ENCODE data around the gene CUL9.

CUL9 gene

GRCh38 chr6:43221046-43221972 is 39.3 kb downstream of the CUL9 start:
- H3K4me1 ChIP-seq (ENCODE audit: control insufficient read depth, insufficient read depth, low read length): no peaks in the 10 kb centered on the region
- DNase-seq (ENCODE audit: low read depth): no peak
- H3K9me3 ChIP-seq (ENCODE audit: control insufficient read depth, low read length): no peaks in the 10 kb centered on the region
- no peak overlapping the region for H3K4me3 ChIP-seq (ENCODE audit: low read length)
- no peak overlapping the region for H3K9ac ChIP-seq (ENCODE audit: low read length)
- peaks cover 36% of the 10 kb centered on the region for H3K36me3 ChIP-seq (ENCODE audit: control insufficient read depth, insufficient read depth, low read length, severe bottlenecking)
- H3K27me3 ChIP-seq (replicated peaks; ENCODE audit: control insufficient read depth, insufficient read depth, low read length): no peaks in the 10 kb centered on the region

- no peaks in the 10 kb centered on the region for H3K27me3 ChIP-seq (replicated peaks; ENCODE audit: control insufficient read depth, insufficient read depth, low read length)
- no peaks in the 10 kb centered on the region for H3K4me1 ChIP-seq (ENCODE audit: control insufficient read depth, insufficient read depth, low read length)
- H3K36me3 ChIP-seq (ENCODE audit: control insufficient read depth, insufficient read depth, low read length, severe bottlenecking): peaks cover 25% of the 10 kb centered on the region
- no peak for DNase-seq (ENCODE audit: low read depth)
- H3K4me3 ChIP-seq (ENCODE audit: low read length): no peak overlapping the region
- no peak overlapping the region for H3K9ac ChIP-seq (ENCODE audit: low read length)
- H3K9me3 ChIP-seq (ENCODE audit: control insufficient read depth, low read length): no peaks in the 10 kb centered on the region
Observed at GRCh38 chr6:43222418-43223059, 40.5 kb downstream of the CUL9 start.

- no peaks in the 10 kb centered on the region for H3K9me3 ChIP-seq (ENCODE audit: control insufficient read depth, low read length)
- H3K36me3 ChIP-seq (ENCODE audit: control insufficient read depth, insufficient read depth, low read length, severe bottlenecking): peaks cover 25% of the 10 kb centered on the region
- no peaks in the 10 kb centered on the region for H3K4me1 ChIP-seq (ENCODE audit: control insufficient read depth, insufficient read depth, low read length)
- H3K4me3 ChIP-seq (ENCODE audit: low read length): no peak overlapping the region
- no peak for DNase-seq (ENCODE audit: low read depth)
- H3K27me3 ChIP-seq (replicated peaks; ENCODE audit: control insufficient read depth, insufficient read depth, low read length): no peaks in the 10 kb centered on the region
- H3K9ac ChIP-seq (ENCODE audit: low read length): no peak overlapping the region
Observed at GRCh38 chr6:43223175-43223574, 41.2 kb downstream of the CUL9 start.

GRCh38 chr6:43226192-43226851 is 44.3 kb downstream of the CUL9 start:
- Histone ChIP-seq H3K9ac (ENCODE audit: low read length) (no peak overlapping the region), H3K27me3 (replicated peaks; ENCODE audit: control insufficient read depth, insufficient read depth, low read length) (peaks cover 5% of the 10 kb centered on the region), H3K36me3 (ENCODE audit: control insufficient read depth, insufficient read depth, low read length, severe bottlenecking) (peaks cover 25% of the 10 kb centered on the region), H3K4me1 (ENCODE audit: control insufficient read depth, insufficient read depth, low read length) (no peaks in the 10 kb centered on the region), H3K4me3 (ENCODE audit: low read length) (no peak overlapping the region), H3K9me3 (ENCODE audit: control insufficient read depth, low read length) (no peaks in the 10 kb centered on the region)
- DNase-seq (ENCODE audit: low read depth): no peak

GRCh38 chr6:43228951-43229802 is 47.2 kb downstream of the CUL9 start, which contains the start of gene DNPH1:
Gene DNPH1 (minus strand): TSS chr6:43229481. CDS start chr6:43229456, 25 bp downstream.
- Histone ChIP-seq H3K36me3 (ENCODE audit: control insufficient read depth, insufficient read depth, low read length, severe bottlenecking) (peaks cover 9% of the 10 kb centered on the region), H3K4me3 (ENCODE audit: low read length) (peak within 1 kb of the TSS; percentile 84), H3K9me3 (ENCODE audit: control insufficient read depth, low read length) (no peaks in the 10 kb centered on the region), H3K27me3 (replicated peaks; ENCODE audit: control insufficient read depth, insufficient read depth, low read length) (peaks cover 23% of the 10 kb centered on the region), H3K9ac (ENCODE audit: low read length) (peak within 1 kb of the TSS; percentile 86), H3K4me1 (ENCODE audit: control insufficient read depth, insufficient read depth, low read length) (no peaks in the 10 kb centered on the region)
- peak; percentile 88 for DNase-seq (ENCODE audit: low read depth)

- no peaks in the 10 kb centered on the region for H3K9me3 ChIP-seq (ENCODE audit: control insufficient read depth, low read length)
- H3K9ac ChIP-seq (ENCODE audit: low read length): peak overlapping the region; percentile 86
Observed at GRCh38 chr6:43229803-43230620, 48.0 kb downstream of the CUL9 start.

GRCh38 chr6:43231053-43231452 is 49.1 kb downstream of the CUL9 start:
- peaks cover 23% of the 10 kb centered on the region for H3K27me3 ChIP-seq (replicated peaks; ENCODE audit: control insufficient read depth, insufficient read depth, low read length)
- H3K36me3 ChIP-seq (ENCODE audit: control insufficient read depth, insufficient read depth, low read length, severe bottlenecking): peaks cover 4% of the 10 kb centered on the region
- no peaks in the 10 kb centered on the region for H3K4me1 ChIP-seq (ENCODE audit: control insufficient read depth, insufficient read depth, low read length)
- no peak overlapping the region for H3K9ac ChIP-seq (ENCODE audit: low read length)
- no peaks in the 10 kb centered on the region for H3K9me3 ChIP-seq (ENCODE audit: control insufficient read depth, low read length)
- H3K4me3 ChIP-seq (ENCODE audit: low read length): no peak overlapping the region
- no peak for DNase-seq (ENCODE audit: low read depth)

More at GRCh38 chr6:43229803-43230620, 48.0 kb downstream of the CUL9 start:
- Histone ChIP-seq H3K4me3 (ENCODE audit: low read length) (peak overlapping the region; percentile 84), H3K36me3 (ENCODE audit: control insufficient read depth, insufficient read depth, low read length, severe bottlenecking) (peaks cover 5% of the 10 kb centered on the region), H3K27me3 (replicated peaks; ENCODE audit: control insufficient read depth, insufficient read depth, low read length) (peaks cover 23% of the 10 kb centered on the region), H3K4me1 (ENCODE audit: control insufficient read depth, insufficient read depth, low read length) (no peaks in the 10 kb centered on the region)
- no peak for DNase-seq (ENCODE audit: low read depth)

- no peaks in the 10 kb centered on the region for H3K4me1 ChIP-seq (ENCODE audit: control insufficient read depth, insufficient read depth, low read length)
- H3K9ac ChIP-seq (ENCODE audit: low read length): no peak overlapping the region
- H3K4me3 ChIP-seq (ENCODE audit: low read length): no peak overlapping the region
- peaks cover 23% of the 10 kb centered on the region for H3K27me3 ChIP-seq (replicated peaks; ENCODE audit: control insufficient read depth, insufficient read depth, low read length)
- H3K9me3 ChIP-seq (ENCODE audit: control insufficient read depth, low read length): no peaks in the 10 kb centered on the region
- no peaks in the 10 kb centered on the region for H3K36me3 ChIP-seq (ENCODE audit: control insufficient read depth, insufficient read depth, low read length, severe bottlenecking)
- DNase-seq (ENCODE audit: low read depth): no peak
Observed at GRCh38 chr6:43231735-43232450, 49.9 kb downstream of the CUL9 start.

- Histone ChIP-seq H3K4me1 (ENCODE audit: control insufficient read depth, insufficient read depth, low read length) (no peaks in the 10 kb centered on the region), H3K9ac (ENCODE audit: low read length) (no peak overlapping the region), H3K27me3 (replicated peaks; ENCODE audit: control insufficient read depth, insufficient read depth, low read length) (peaks cover 44% of the 10 kb centered on the region), H3K9me3 (ENCODE audit: control insufficient read depth, low read length) (peaks cover 21% of the 10 kb centered on the region), H3K4me3 (ENCODE audit: low read length) (no peak overlapping the region), H3K36me3 (ENCODE audit: control insufficient read depth, insufficient read depth, low read length, severe bottlenecking) (no peaks in the 10 kb centered on the region)
- DNase-seq (ENCODE audit: low read depth): no peak
Observed at GRCh38 chr6:43235841-43236240, 53.8 kb downstream of the CUL9 start.
